ENCODE data around the gene DRD5. TPM values are rescaled to one million over a fixed set of nuclear protein-coding genes. Genes with fewer than 3 reads are reported as not detected.

The DRD5 gene
- total and polyA plus RNA-seq, 9 of the 15 experiments (the other 6 are each of a cell fraction or from before 2014, with no cell fraction given): not detected

DNA sequence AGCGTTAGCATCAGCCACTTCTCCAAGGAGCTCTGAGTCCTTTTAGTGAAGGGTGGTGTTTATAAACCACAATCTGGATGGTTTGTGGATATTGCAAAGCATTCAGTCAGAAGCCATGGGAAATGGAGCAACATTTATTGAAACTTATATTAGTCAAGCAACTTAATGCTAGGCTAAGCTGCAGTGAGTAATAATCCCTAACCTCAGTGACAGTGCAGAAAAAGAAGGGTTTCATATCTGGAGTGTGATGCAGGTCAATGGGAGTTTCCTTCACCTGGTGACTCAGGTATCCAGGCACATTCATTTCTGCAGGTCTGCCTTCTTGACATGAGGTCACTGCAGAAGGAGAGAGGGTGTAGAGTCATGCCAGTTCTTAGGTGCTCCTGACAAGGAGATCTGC lies 10.4 kb upstream of the DRD5 start:
- no peak overlapping the region for H3K4me3 ChIP-seq
- H3K36me3 ChIP-seq (ENCODE audit: control insufficient read depth, insufficient read depth, low read length): no peaks in the 10 kb centered on the region
- no peaks in the 10 kb centered on the region for H3K79me2 ChIP-seq (ENCODE audit: control insufficient read depth, insufficient read depth, low read length)
- no peaks in the 10 kb centered on the region for H3K9me3 ChIP-seq (replicated peaks; ENCODE audit: control insufficient read depth, insufficient read depth, low read depth, low read length)
- TF ChIP-seq SMARCA5 (IDR thresholded peaks at IDR 0.05) (no peak), ZNF445 (CRISPR knock-in tag; IDR thresholded peaks at IDR 0.05; ENCODE audit: low read depth) (no peak), TOE1 (IDR thresholded peaks at IDR 0.05; ENCODE audit: borderline replicate concordance) (no peak), TOE1 (CRISPR knock-in tag; IDR thresholded peaks at IDR 0.05; ENCODE audit: borderline replicate concordance, low read depth) (no peak)
- no peak overlapping the region for H3K27ac ChIP-seq (ENCODE audit: extremely low read depth, low read depth, low read length)
- in situ Hi-C loops (cut with MboI): no loop called here
- ChIA-PET CTCF (ENCODE audit: low intra/inter-chr PET ratio) (no interaction called here), POLR2A (no interaction called here)
- H3K9me1 ChIP-seq (ENCODE audit: control insufficient read depth, insufficient read depth, low read length): no peaks in the 10 kb centered on the region
- H4K20me1 ChIP-seq (replicated peaks; ENCODE audit: control insufficient read depth, insufficient read depth, low read length): no peaks in the 10 kb centered on the region
- H3K9ac ChIP-seq (ENCODE audit: insufficient read depth in 1 of 2, low read depth in 2 of 2, low read length in 2 of 2): no peak overlapping the region
- intact Hi-C loops (cut with micrococcal nuclease): no loop called here
- no TSS peak for BruUV-seq (replicated peaks)
- DNase-seq (ENCODE audit: extremely low read depth in 1 of 4, low spot score in 3 of 4) (no peak), ATAC-seq (no peak), FAIRE-seq (no peak)
- H3K27me3 ChIP-seq (ENCODE audit: control insufficient read depth in 2 of 2, insufficient read depth in 2 of 2, low read length in 2 of 2): no peaks in the 10 kb centered on the region; a peak in 1 of 5 replicates
- no peaks in the 10 kb centered on the region for H3K4me1 ChIP-seq (replicated peaks in 1 of 2; ENCODE audit: control insufficient read depth in 2 of 2, insufficient read depth in 2 of 2, low read length in 2 of 2)
- no peak overlapping the region for H2AFZ ChIP-seq (ENCODE audit: low read depth, low read length)
- WGBS (ENCODE audit: insufficient coverage, low coverage, missing lambda C conversion rate): 0% methylated on average over 1 of the region's 1 CpG
- no peak overlapping the region for H3K4me2 ChIP-seq (ENCODE audit: insufficient read depth, low read length)

DNA sequence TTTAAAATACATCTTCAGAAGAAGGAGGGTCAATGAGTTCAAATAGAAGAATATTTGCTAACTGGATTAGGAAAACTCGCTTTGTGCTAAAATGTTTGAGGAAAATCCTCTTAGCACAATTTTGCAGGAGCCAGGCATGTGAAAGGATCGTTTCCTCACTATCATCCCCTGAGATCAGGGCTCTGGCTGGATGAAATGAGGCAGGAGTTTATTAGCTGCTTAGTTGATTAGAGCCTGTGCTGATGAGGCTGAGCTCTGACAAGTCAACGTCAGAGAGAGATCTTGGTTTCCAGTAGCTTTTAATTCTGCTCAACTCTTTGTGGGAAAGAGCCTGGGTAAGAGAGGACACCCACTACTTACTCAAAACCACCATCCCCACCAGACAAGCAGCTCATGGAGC lies 8.0 kb upstream of the DRD5 start:
- Histone ChIP-seq H3K9ac (ENCODE audit: insufficient read depth in 1 of 2, low read depth in 2 of 2, low read length in 2 of 2) (no peak overlapping the region), H3K36me3 (ENCODE audit: control insufficient read depth, insufficient read depth, low read length) (no peaks in the 10 kb centered on the region), H3K9me3 (replicated peaks; ENCODE audit: control insufficient read depth, insufficient read depth, low read depth, low read length) (no peaks in the 10 kb centered on the region), H3K4me2 (ENCODE audit: insufficient read depth, low read length) (no peak overlapping the region), H4K20me1 (replicated peaks; ENCODE audit: control insufficient read depth, insufficient read depth, low read length) (no peaks in the 10 kb centered on the region), H3K79me2 (ENCODE audit: control insufficient read depth, insufficient read depth, low read length) (no peaks in the 10 kb centered on the region), H3K27ac (ENCODE audit: extremely low read depth, low read depth, low read length) (no peak overlapping the region), H3K27me3 (ENCODE audit: control insufficient read depth in 2 of 2, insufficient read depth in 2 of 2, low read length in 2 of 2) (no peaks in the 10 kb centered on the region), H3K4me1 (replicated peaks in 1 of 2; ENCODE audit: control insufficient read depth in 2 of 2, insufficient read depth in 2 of 2, low read length in 2 of 2) (no peaks in the 10 kb centered on the region), H3K4me3 (no peak overlapping the region), H3K9me1 (ENCODE audit: control insufficient read depth, insufficient read depth, low read length) (no peaks in the 10 kb centered on the region), H2AFZ (ENCODE audit: low read depth, low read length) (no peak overlapping the region)
- CTCF ChIA-PET (ENCODE audit: low intra/inter-chr PET ratio): no interaction called here
- no peak for ATAC-seq
- in situ Hi-C loops (cut with MboI): no loop called here
- DNase-seq (ENCODE audit: extremely low read depth in 1 of 4, low spot score in 3 of 4): no peak
- WGBS (ENCODE audit: insufficient coverage, low coverage, missing lambda C conversion rate): 0% methylated on average over 3 of the region's 3 CpGs
- FAIRE-seq: no peak
- BruUV-seq (replicated peaks): no TSS peak
- POLR2A ChIA-PET: no interaction called here
- TF ChIP-seq ZNF347 (CRISPR knock-in tag; IDR thresholded peaks at IDR 0.05; ENCODE audit: low read depth) (no peak), ID3 (CRISPR knock-in tag; IDR thresholded peaks at IDR 0.05) (no peak), ID3 (tag; IDR thresholded peaks at IDR 0.05) (no peak), SNIP1 (IDR thresholded peaks at IDR 0.05; ENCODE audit: low read depth) (no peak), KAT7 (CRISPR knock-in tag; IDR thresholded peaks at IDR 0.05; ENCODE audit: borderline replicate concordance) (no peak), RBFOX2 (IDR thresholded peaks at IDR 0.05; ENCODE audit: low read depth, low read length) (no peak), PHTF2 (CRISPR knock-in tag; IDR thresholded peaks at IDR 0.05) (no peak), FOXM1 (IDR thresholded peaks at IDR 0.05; ENCODE audit: low read depth) (no peak), FOXM1 (CRISPR knock-in tag; IDR thresholded peaks at IDR 0.05; ENCODE audit: low read depth) (no peak), HLTF (IDR thresholded peaks at IDR 0.05) (no peak), SP1 (CRISPR knock-in tag; IDR thresholded peaks at IDR 0.05) (no peak), ARHGAP35 (IDR thresholded peaks at IDR 0.05; ENCODE audit: partially characterized antibody) (no peak)
- intact Hi-C loops (cut with micrococcal nuclease): no loop called here
